GM19372 (cell line): Measurements from ENCODE around the gene TUNAR.

ENCODE experiments used
- ATAC-seq: cut with Tn5 transposase; IDR thresholded peaks from one replicate; pipeline ENCODE4 v1.9.1; 2021; ENCODE audit warnings: mild to moderate bottlenecking, low read depth, moderate library complexity; ENCODE audit not compliant: unreplicated experiment

The TUNAR gene

GRCh38 chr14:95910628-95911027 lies 34.0 kb downstream of the TUNAR start:
- no peak for ATAC-seq

GRCh38 chr14:95911456-95911855 lies 34.8 kb downstream of the TUNAR start:
- no peak for ATAC-seq

GRCh38 chr14:95915330-95915729 lies 38.7 kb downstream of the TUNAR start:
- ATAC-seq, result no peak

GRCh38 chr14:95918466-95918865 lies 41.8 kb downstream of the TUNAR start:
- ATAC-seq, result no peak

- no peak for ATAC-seq
Measured at GRCh38 chr14:95920769-95921438, 44.3 kb downstream of the TUNAR start.

GRCh38 chr14:95922080-95922479 lies 45.4 kb downstream of the TUNAR start:
- no peak for ATAC-seq

GRCh38 chr14:95928751-95929150 lies 52.1 kb downstream of the TUNAR start:
- ATAC-seq, result no peak

- no peak for ATAC-seq
Measured at GRCh38 chr14:95931384-95931783, 54.8 kb downstream of the TUNAR start.

- ATAC-seq, result no peak
Measured at GRCh38 chr14:95935228-95935822, 58.7 kb downstream of the TUNAR start.

GRCh38 chr14:95936041-95936440 lies 59.4 kb downstream of the TUNAR start:
- no peak for ATAC-seq

GRCh38 chr14:95939335-95939734 lies 62.7 kb downstream of the TUNAR start:
- no peak for ATAC-seq

GRCh38 chr14:95941897-95942296 lies 65.3 kb downstream of the TUNAR start:
- ATAC-seq, result no peak

- ATAC-seq, result no peak
Measured at GRCh38 chr14:95943699-95944098, 67.1 kb downstream of the TUNAR start.

- ATAC-seq, result no peak
Measured at GRCh38 chr14:95944462-95944861, 67.8 kb downstream of the TUNAR start.

- no peak for ATAC-seq
Measured at GRCh38 chr14:95946867-95947266, 70.2 kb downstream of the TUNAR start.

GRCh38 chr14:95948558-95948981 lies 71.9 kb downstream of the TUNAR start:
- ATAC-seq, result no peak

GRCh38 chr14:95951359-95951758 lies 74.7 kb downstream of the TUNAR start:
- ATAC-seq, result no peak

GRCh38 chr14:95953111-95953724 lies 76.6 kb downstream of the TUNAR start:
- no peak for ATAC-seq

GRCh38 chr14:95956601-95957460 lies 80.2 kb downstream of the TUNAR start:
- no peak for ATAC-seq

GRCh38 chr14:95958105-95958504 lies 81.5 kb downstream of the TUNAR start:
- ATAC-seq, result no peak

- ATAC-seq, result no peak
Measured at GRCh38 chr14:95959317-95959716, 82.7 kb downstream of the TUNAR start.
